Hepatocyte (in vitro differentiated cells): ENCODE results near the gene FDXACB1. TPM values are rescaled to one million over a fixed set of nuclear protein-coding genes. Genes with fewer than 3 reads are reported as not detected.
A peak's percentile ranks its signal among the peaks of the same experiment; 100 is the strongest.

ENCODE experiments used
- DNase-seq: peaks from one replicate; pipeline ENCODE4 v3.0.0-alpha.2; 2016; ENCODE audit warnings: low spot score
- H2AFZ ChIP-seq: fragments of 200-600 bp; sonication (generic); 2 replicates; pipeline ENCODE4 v1.6.0; 2016; ENCODE audit warnings: antibody characterized with exemption, mild to moderate bottlenecking
- H3K27ac ChIP-seq: fragments of 200-600 bp; sonication (generic); 2 replicates; pipeline ENCODE4 v1.5.1; 2016; ENCODE audit warnings: mild to moderate bottlenecking
- H3K27me3 ChIP-seq: fragments of 200-600 bp; sonication (generic); 2 replicates; pipeline ENCODE4 v1.6.1; 2016
- H3K36me3 ChIP-seq: fragments of 200-600 bp; sonication (generic); replicated peaks from 2 replicates; pipeline ENCODE4 v1.5.1; 2016; ENCODE audit warnings: low read depth; ENCODE audit not compliant: insufficient read depth
- H3K4me1 ChIP-seq: fragments of 200-600 bp; sonication (generic); 2 replicates; pipeline ENCODE4 v1.5.1; 2016; ENCODE audit warnings: mild to moderate bottlenecking, moderate library complexity; ENCODE audit not compliant: insufficient read depth
- H3K4me2 ChIP-seq: fragments of 200-600 bp; sonication (generic); 2 replicates; pipeline ENCODE4 v1.6.0; 2016
- H3K4me3 ChIP-seq: fragments of 200-600 bp; sonication (generic); 2 replicates; pipeline ENCODE4 v1.5.1; 2016; ENCODE audit warnings: mild to moderate bottlenecking
- H3K79me2 ChIP-seq: fragments of 200-600 bp; sonication (generic); 2 replicates; pipeline ENCODE4 v1.6.0; 2017; ENCODE audit warnings: mild to moderate bottlenecking
- H3K9me2 ChIP-seq: fragments of 200-600 bp; sonication (generic); replicated peaks from 2 replicates; pipeline ENCODE4 v1.6.0; 2017; ENCODE audit warnings: mild to moderate bottlenecking; ENCODE audit not compliant: insufficient read depth
- H3K9me3 ChIP-seq: fragments of 200-600 bp; sonication (generic); 2 replicates; pipeline ENCODE4 v1.5.1; 2016; ENCODE audit warnings: low read depth, mild to moderate bottlenecking
- H4K20me1 ChIP-seq: fragments of 200-600 bp; sonication (generic); 2 replicates; pipeline ENCODE4 v1.6.0; 2016; ENCODE audit warnings: mild to moderate bottlenecking; ENCODE audit not compliant: insufficient read depth, poor library complexity, severe bottlenecking
- CTCF ChIP-seq: fragments of 200-600 bp; sonication (generic); IDR thresholded peaks from 2 replicates; pipeline ENCODE4 v1.5.1; 2016; ENCODE audit warnings: antibody characterized with exemption, mild to moderate bottlenecking; ENCODE audit not compliant: poor library complexity
- EZH2 ChIP-seq: fragments of 200-600 bp; sonication (generic); IDR thresholded peaks from 2 replicates; pipeline ENCODE4 v1.6.1; 2016; ENCODE audit warnings: antibody characterized with exemption, mild to moderate bottlenecking, borderline replicate concordance
- EZH2phosphoT487 ChIP-seq: fragments of 200-600 bp; sonication (generic); IDR thresholded peaks from one replicate; pipeline ENCODE4 v1.6.1; 2018; ENCODE audit warnings: antibody characterized with exemption, mild to moderate bottlenecking, low read depth, moderate library complexity; ENCODE audit not compliant: unreplicated experiment, severe bottlenecking
- WGBS: methylation state at CpG from one replicate; pipeline ENCODE4 v1.1.6; 2016; ENCODE audit warnings: low lambda C conversion rate; ENCODE audit errors: missing lambda C conversion rate; 5-methylcytosine and 5-hydroxymethylcytosine counted together
- polyA plus RNA-seq: library from polyadenylated mRNA; unstranded; fragments of >200 nt; fragmentation: Nextera tagmentation; extraction: Ambion mirVana; gene quantifications from 2 replicates; pipeline ENCODE4 v1.2.1, GENCODE V29; 2016
- total RNA-seq: library from RNA; depleted of rRNA; stranded (reverse); fragments of >200 nt; gene quantifications from 2 replicates; pipeline ENCODE4 v1.2.3, GENCODE V29; 2014

The FDXACB1 gene
- total and polyA plus RNA-seq, 2 experiments from 2014 or later = 0.64 to 2.3 TPM

- peak overlapping the region; percentile 59 for H3K27ac ChIP-seq
- no peaks in the 10 kb centered on the region for H3K4me1 ChIP-seq
- DNase-seq = no peak
- 86% methylated on average over 2 of the region's 2 CpGs for WGBS
- H3K4me3 ChIP-seq = no peak overlapping the region
- no peaks in the 10 kb centered on the region for H3K79me2 ChIP-seq
- H2AFZ ChIP-seq = no peak overlapping the region
- no peaks in the 10 kb centered on the region for H3K9me2 ChIP-seq
- no peaks in the 10 kb centered on the region for H3K9me3 ChIP-seq
- no peaks in the 10 kb centered on the region for H3K27me3 ChIP-seq
- H4K20me1 ChIP-seq = no peaks in the 10 kb centered on the region
- TF ChIP-seq CTCF = no peak
- TF ChIP-seq EZH2 = no peak
- TF ChIP-seq EZH2phosphoT487 = no peak
- no peak overlapping the region for H3K4me2 ChIP-seq
- H3K36me3 ChIP-seq = no peaks in the 10 kb centered on the region
Observed at GRCh38 chr11:111846063-111846462, 32.9 kb downstream of the FDXACB1 start.

- TF ChIP-seq CTCF (no peak), EZH2phosphoT487 (no peak), EZH2 (no peak)
- DNase-seq = no peak
- Histone ChIP-seq H3K27ac (no peak overlapping the region), H3K4me2 (no peak overlapping the region), H2AFZ (no peak overlapping the region), H3K9me2 (no peaks in the 10 kb centered on the region), H3K4me3 (no peak overlapping the region), H4K20me1 (no peaks in the 10 kb centered on the region), H3K79me2 (no peaks in the 10 kb centered on the region), H3K4me1 (peaks cover under 1% of the 10 kb centered on the region), H3K36me3 (no peaks in the 10 kb centered on the region), H3K27me3 (no peaks in the 10 kb centered on the region), H3K9me3 (no peaks in the 10 kb centered on the region)
- 92% methylated on average over 7 of the region's 7 CpGs for WGBS
Observed at GRCh38 chr11:111845276-111846028, 33.5 kb downstream of the FDXACB1 start.

- 89% methylated on average over 5 of the region's 5 CpGs for WGBS
- Histone ChIP-seq H3K79me2 (no peaks in the 10 kb centered on the region), H3K36me3 (no peaks in the 10 kb centered on the region), H3K9me3 (no peaks in the 10 kb centered on the region), H3K27ac (no peak overlapping the region), H3K4me1 (peaks cover 8% of the 10 kb centered on the region), H2AFZ (no peak overlapping the region), H3K4me3 (no peak overlapping the region), H3K27me3 (no peaks in the 10 kb centered on the region), H3K4me2 (no peak overlapping the region), H3K9me2 (no peaks in the 10 kb centered on the region), H4K20me1 (no peaks in the 10 kb centered on the region)
- TF ChIP-seq EZH2 (no peak), EZH2phosphoT487 (no peak), CTCF (no peak)
- no peak for DNase-seq
Observed at GRCh38 chr11:111843661-111844060, 35.3 kb downstream of the FDXACB1 start.
